Body of pancreas (tissue), 4 donors: ENCODE measurements around the gene XRCC4. TPM values are rescaled to one million over a fixed set of nuclear protein-coding genes. Genes with fewer than 3 reads are reported as not detected.

Experiments used
- ATAC-seq: fragments of 150-250 bp; one replicate; pipeline ENCODE4 v1.9.1; 2016
- DNase-seq, 4 donors: peaks; one replicate each; pipeline ENCODE4 v3.0.0-alpha.2; 2019
- H3K27ac ChIP-seq, 4 donors: fragments of 200-600 bp; sonication (generic); 1 replicate in 3 of 4; 2 replicates in 1 of 4; pipeline versions ENCODE4 v1.5.1 to v1.6.1; 2016 to 2019; ENCODE audit warnings: mild to moderate bottlenecking in 1 of 4, mixed read lengths in 1 of 4, moderate library complexity in 1 of 4
- H3K27me3 ChIP-seq, 2 donors: fragments of 200-600 bp; sonication (generic); one replicate each; pipeline ENCODE4 v1.6.0; 2016; ENCODE audit warnings: mild to moderate bottlenecking in 1 of 2
- H3K36me3 ChIP-seq, 2 donors: fragments of 200-600 bp; sonication (generic); replicated peaks in 1 of 2; 2 replicates each; pipeline ENCODE4 v1.5.1; 2016; ENCODE audit warnings: low read depth in 2 of 2; ENCODE audit not compliant: insufficient read depth in 1 of 2
- H3K4me1 ChIP-seq: fragments of 200-600 bp; sonication (generic); one replicate; pipeline ENCODE4 v1.6.0; 2016
- H3K4me3 ChIP-seq, 2 donors: fragments of 200-600 bp; sonication (generic); 1 replicate in 1 of 2; 2 replicates in 1 of 2; pipeline ENCODE4 v1.5.1; 2016 to 2019
- H3K9me3 ChIP-seq, 3 donors: fragments of 200-600 bp; sonication (generic); 1 replicate in 2 of 3; 2 replicates in 1 of 3; pipeline ENCODE4 v1.5.1; 2016
- POLR2A ChIP-seq, 3 donors: fragments of 450-650 bp; IDR thresholded peaks; one replicate each; pipeline ENCODE4 v1.6.1; 2016; ENCODE audit warnings: antibody characterized with exemption in 3 of 3, mild to moderate bottlenecking in 2 of 3
- WGBS, 2 donors: methylation state at CpG; one replicate each; pipeline ENCODE4 v1.1.5; 2017; 5-methylcytosine and 5-hydroxymethylcytosine counted together
- intact Hi-C: fragments of 100-400 bp; cut with DNase I; formaldehyde crosslinking; loops from one replicate; pipeline ENCODE4 v1.15.1; 2023
- total RNA-seq, 2 donors: library from RNA; depleted of rRNA; stranded (reverse); fragments of >200 nt; gene quantifications; one replicate each; pipeline ENCODE4 v1.1.0, GENCODE V29; 2016
- TF ChIP-seq, protein P1 (sequence below), 7 experiments: fragments of 450-650 bp in 4 of 7; fragments of 200-600 bp in 3 of 7; sonication (generic) in 3 of 7; IDR thresholded peaks; one replicate each; pipeline ENCODE4 v1.5.1; 2016 to 2019; ENCODE audit warnings: antibody characterized with exemption in 7 of 7

The XRCC4 gene
- total RNA-seq, 2 donors from 2014 or later, result 0.99 to 4.4 TPM

DNA sequence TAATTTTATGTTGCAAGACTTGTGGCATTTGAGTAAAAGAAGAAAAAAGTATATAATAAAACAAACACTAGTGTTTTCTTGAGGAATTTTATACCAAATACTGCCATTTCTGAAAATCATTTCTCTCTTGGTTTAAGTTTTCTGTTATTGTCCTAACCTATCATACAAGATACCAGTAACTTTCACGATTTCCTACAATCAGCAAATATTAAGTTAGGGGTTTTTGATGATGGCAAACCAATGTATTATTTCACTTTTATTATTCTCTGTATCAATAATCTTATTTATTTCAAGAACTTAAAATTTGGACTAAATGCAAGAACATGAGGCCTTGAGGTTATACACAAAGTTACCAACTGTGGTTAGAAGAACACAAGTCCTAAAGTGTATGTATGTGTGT, 285.2 kb downstream of the XRCC4 start:
- intact Hi-C loops, result no loop called here
- no peak overlapping the region for H3K4me3 ChIP-seq
- 87 to 91% methylated on average over 1 of the region's 1 CpG for WGBS, 2 donors
- peaks cover 0 to 4% (median 0%) of the 10 kb centered on the region in 3 donors for H3K9me3 ChIP-seq
- no peak overlapping the region for H3K27ac ChIP-seq
- no peaks in the 10 kb centered on the region for H3K36me3 ChIP-seq
- H3K27me3 ChIP-seq, result no peaks in the 10 kb centered on the region
- TF ChIP-seq, protein P1, sequence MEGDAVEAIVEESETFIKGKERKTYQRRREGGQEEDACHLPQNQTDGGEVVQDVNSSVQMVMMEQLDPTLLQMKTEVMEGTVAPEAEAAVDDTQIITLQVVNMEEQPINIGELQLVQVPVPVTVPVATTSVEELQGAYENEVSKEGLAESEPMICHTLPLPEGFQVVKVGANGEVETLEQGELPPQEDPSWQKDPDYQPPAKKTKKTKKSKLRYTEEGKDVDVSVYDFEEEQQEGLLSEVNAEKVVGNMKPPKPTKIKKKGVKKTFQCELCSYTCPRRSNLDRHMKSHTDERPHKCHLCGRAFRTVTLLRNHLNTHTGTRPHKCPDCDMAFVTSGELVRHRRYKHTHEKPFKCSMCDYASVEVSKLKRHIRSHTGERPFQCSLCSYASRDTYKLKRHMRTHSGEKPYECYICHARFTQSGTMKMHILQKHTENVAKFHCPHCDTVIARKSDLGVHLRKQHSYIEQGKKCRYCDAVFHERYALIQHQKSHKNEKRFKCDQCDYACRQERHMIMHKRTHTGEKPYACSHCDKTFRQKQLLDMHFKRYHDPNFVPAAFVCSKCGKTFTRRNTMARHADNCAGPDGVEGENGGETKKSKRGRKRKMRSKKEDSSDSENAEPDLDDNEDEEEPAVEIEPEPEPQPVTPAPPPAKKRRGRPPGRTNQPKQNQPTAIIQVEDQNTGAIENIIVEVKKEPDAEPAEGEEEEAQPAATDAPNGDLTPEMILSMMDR (IDR thresholded peaks at IDR 0.05), result no peak
- TF ChIP-seq POLR2A (IDR thresholded peaks at IDR 0.05), result no peak
- DNase-seq (no peak), ATAC-seq (no peak)
- H3K4me1 ChIP-seq, result no peaks in the 10 kb centered on the region

DNA sequence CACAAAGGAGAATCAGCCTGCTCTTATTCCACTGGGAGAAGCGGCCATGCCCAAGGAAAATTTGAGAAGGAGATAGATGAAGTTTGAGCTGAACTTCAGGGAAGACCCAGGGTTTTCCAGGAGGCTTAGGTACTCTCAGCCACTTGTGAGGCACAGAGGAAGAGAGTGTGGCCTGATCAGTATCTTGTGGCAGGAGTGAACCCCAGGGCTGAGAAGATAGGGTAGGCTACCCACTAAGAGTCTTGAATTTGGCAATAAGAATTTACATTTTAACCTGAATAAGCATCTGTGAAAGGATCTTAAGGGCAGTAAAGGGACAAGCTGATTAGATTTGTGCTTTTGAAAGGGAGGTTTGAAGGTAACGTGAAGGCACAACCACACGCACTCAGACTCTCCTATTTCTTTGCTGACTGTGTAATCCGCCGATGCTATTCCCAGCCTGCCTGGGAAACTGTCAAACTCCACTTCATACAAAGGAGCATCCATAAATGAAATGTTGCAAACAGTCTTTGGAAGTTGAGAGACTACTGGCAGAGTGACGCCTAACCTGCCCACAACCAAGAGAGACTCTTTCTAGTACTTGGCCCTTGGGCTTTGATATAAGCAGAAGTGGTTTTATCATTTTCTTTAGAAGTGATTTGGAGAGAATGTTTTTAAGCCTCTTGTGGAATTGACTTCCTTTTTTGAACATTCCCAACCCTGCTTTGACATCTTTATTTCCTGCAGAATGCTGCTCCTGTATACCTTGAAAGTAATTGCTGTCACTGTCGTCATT, 286.0 kb downstream of the XRCC4 start:
- no peaks in the 10 kb centered on the region for H3K4me1 ChIP-seq
- H3K36me3 ChIP-seq, result no peaks in the 10 kb centered on the region
- intact Hi-C loops, result no loop called here
- no peaks in the 10 kb centered on the region for H3K27me3 ChIP-seq
- H3K9me3 ChIP-seq, result peaks cover 0 to 4% (median 0%) of the 10 kb centered on the region in 3 donors
- H3K27ac ChIP-seq, result no peak overlapping the region
- DNase-seq (no peak), ATAC-seq (no peak)
- WGBS, 2 donors, result 93 to 94% methylated on average over 7 of the region's 7 CpGs
- H3K4me3 ChIP-seq, result no peak overlapping the region
- TF ChIP-seq, protein P1 (IDR thresholded peaks at IDR 0.05), result no peak
- TF ChIP-seq POLR2A (IDR thresholded peaks at IDR 0.05), result no peak

DNA sequence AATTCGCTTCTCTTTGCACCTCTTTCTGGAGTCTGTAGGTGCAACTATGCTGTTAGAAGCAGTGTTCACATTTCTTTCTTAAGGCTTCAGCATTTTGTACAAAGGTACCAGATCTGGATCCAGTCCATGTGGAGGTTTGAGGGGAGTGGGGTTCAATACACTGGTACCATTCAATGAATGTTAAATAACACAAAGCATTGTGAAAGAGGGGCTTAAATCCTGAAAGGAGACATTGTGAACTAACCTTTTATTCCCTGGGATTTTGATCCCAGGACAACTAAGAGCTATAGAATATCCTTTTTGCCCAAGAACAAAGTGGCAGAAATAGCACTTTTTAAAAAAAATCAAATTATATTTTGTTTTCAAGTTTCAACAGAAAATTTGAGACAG, 286.5 kb downstream of the XRCC4 start:
- Histone ChIP-seq H3K27me3 (no peaks in the 10 kb centered on the region), H3K36me3 (no peaks in the 10 kb centered on the region), H3K9me3 (peaks cover 0 to 4% (median 0%) of the 10 kb centered on the region in 3 donors), H3K27ac (no peak overlapping the region), H3K4me3 (no peak overlapping the region), H3K4me1 (no peaks in the 10 kb centered on the region)
- no peak for ATAC-seq
- WGBS, 2 donors, result 86 to 95% methylated on average over 1 of the region's 1 CpG
- DNase-seq, result no peak
- intact Hi-C loops, result no loop called here
- no peak for TF ChIP-seq POLR2A (IDR thresholded peaks at IDR 0.05)
- TF ChIP-seq, protein P1 (IDR thresholded peaks at IDR 0.05), result no peak

DNA sequence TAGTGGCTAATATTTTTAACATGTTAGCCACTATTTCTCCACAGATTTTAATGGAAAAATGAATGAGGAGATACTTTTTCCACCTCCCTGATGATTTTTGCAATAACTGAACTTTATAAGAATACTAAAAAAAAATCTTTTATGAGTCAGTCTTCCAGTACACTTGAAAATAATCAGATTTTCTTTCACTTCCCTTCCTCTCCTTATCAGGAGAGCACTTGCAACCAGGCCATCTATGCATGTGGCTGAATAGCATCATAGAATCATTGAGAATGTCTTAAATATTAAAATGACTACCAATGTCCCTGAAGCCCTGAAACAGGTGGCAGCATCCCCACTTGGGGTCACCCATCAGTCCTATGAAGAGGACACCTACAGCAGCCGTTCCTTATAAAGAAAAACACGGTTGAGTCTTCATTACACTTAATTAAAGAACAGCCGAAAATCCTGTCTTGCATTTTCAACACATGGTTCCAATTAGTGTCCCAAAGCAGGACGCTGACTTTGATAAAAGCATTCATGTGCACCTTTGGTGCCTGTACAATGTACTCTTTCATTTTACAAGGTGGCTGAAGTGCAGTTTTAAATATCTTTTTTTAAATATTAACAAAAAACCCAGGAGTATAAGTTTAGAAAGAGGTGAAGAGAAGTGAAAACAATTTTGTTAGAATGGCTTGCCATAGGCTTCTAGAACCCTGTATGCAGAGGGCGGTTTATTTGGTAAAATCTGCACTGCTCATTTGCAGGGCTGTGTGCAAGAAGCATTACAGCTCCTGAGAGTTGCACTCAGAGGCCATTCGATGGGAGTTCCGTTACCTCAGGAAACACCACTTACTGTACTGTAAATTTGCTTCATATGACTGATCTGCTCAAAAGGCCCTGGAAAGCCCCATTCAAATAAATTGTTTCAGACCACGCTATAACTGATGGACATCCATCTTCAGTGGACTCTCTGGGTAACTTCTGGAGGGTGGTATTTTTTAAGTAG, 287.3 kb downstream of the XRCC4 start:
- Histone ChIP-seq H3K27ac (no peak overlapping the region), H3K4me3 (no peak overlapping the region), H3K9me3 (peaks cover 0 to 4% (median 0%) of the 10 kb centered on the region in 3 donors), H3K4me1 (no peaks in the 10 kb centered on the region), H3K27me3 (no peaks in the 10 kb centered on the region), H3K36me3 (no peaks in the 10 kb centered on the region)
- 82 to 86% methylated on average over 8 of the region's 8 CpGs for WGBS, 2 donors
- TF ChIP-seq, protein P1 (IDR thresholded peaks at IDR 0.05), result no peak
- TF ChIP-seq POLR2A (IDR thresholded peaks at IDR 0.05), result no peak
- ATAC-seq (no peak), DNase-seq (no peak)
- intact Hi-C loops, result no loop called here
